D341Med (cell line): ENCODE data around the gene NRAS.

Source experiments
- DNase-seq: peaks from one replicate; pipeline ENCODE4 v3.0.0; 2012; ENCODE audit warnings: low spot score

NRAS gene

GRCh38 chr1:114676115-114676514 lies 40.5 kb downstream of the NRAS start:
- DNase-seq = no peak

DNA sequence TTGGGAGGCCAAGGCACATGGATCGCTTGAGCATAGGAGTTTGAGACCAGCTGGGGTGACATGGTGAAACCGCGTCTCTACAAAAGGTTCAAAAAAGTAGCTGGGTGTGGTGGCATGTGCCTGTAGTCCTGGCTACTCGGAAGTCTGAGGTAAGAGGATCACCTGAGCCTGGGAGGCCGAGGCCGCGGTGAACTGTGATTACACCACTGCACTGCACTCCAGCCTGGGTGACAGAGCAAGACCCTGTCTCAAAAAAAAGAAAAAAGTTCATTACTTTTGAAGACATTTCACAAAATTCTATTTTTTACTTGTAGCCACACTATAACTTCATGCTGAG lies 44.7 kb downstream of the NRAS start:
- DNase-seq = no peak

GRCh38 chr1:114671011-114671938 lies 45.3 kb downstream of the NRAS start:
- DNase-seq = no peak

DNA sequence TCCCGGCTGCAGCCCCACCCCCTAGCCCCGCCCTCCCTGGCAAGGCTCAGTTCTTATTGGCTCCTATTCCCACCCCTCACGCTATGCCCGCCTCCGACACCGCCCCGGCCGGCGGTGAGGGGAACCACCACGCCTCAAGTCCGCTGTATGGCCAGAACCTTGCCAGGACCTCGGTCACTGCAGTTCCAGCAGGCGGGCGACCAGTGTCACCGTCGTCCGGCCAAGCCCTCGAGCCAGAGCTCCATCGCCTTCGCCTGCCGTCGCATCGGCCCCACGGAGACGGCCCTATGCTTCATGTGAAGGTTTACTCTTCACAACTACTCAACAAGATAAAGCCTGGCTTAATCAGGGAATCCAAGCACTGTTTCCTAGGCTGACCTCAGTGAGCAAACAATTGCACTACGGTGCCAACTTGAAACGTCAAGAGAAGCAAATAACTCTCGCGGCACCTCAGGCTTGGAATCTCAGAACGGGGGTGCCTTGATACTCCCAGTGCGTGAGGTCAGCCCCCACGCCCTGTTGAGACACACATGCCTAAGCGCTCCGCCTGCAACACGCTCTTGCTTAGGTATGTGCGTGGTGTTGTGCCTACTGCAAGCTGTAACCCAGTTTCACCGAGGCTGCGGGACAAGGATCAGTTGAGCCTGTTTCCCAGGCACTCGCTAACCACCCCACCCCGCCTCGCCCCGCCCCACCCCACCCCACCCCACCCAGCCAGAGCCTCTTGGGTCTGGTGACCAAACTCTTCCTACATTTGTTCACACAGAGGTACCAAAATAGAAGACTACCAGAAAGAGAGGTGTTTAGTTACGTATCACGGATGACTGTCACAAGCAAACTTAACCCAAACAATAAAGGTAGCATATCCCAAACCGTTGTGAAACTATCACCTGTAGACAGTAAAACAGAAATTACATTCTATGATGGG lies 46.2 kb downstream of the NRAS start:
- peak; percentile 94 for DNase-seq

DNA sequence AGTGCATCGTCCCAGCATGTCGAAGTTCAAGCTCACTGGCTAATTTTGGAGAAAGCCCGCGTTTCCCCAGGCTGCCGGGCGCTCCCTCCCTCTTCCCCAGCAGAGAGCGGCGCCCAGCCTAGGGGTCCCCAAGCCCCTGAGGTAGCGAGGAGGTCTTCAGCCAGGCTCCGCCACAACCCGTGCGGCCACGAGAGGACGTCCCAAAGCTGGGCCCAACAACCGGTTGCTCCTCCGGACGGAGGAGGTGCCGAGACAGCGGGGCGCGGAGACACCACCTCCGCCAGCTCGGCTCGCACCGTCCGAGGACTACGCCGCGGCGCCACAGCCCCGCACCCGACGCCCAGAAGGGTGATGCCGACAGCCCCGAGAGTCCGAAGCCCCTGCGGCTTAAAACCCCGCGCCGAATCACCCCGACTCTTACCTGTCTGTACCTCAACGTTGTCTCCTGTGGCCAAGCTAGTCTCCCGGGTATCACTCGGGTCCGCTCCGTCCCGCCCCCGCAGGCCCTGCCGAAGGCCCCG lies 46.9 kb downstream of the NRAS start, which contains the start of gene DENND2C:
DENND2C (minus strand) TSS at position 488 of the 521 bp plus-strand sequence. CDS start 44,065 bp downstream, outside the sequence.
- DNase-seq = no peak

DNA sequence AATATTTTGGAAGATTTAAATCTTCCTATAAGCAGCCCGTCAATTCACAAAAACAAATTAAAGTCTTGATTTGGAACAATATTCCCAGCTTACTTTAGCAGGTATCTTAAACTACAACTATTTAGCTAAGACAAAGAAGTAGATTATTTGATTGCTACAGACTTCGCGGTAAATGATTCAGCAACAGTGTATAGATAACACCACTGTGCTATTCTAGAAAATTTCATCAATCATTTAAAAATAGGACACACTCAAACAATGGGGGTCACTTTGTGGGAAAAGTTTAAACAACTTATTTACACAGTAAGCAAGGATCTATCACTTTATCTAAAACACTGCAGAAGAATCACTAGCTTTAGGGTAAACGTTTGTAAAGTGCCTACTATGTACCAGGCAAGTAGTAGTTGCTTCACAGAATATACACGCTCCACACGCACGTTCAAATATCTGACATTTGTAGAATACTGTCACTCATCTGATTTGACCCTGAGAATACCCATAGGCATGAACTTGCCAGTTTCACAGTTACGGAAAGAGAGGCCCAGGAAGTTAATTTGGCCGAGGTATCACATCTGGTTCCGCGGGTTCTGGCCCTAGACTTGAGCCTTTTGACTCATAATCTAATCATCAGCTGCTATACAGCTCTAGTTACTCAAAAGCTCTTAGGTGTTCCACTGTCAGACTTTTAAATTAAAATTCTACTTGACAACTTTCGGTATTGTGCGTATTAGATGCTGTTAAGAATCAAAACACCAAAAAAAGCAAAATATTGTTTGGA lies 47.6 kb downstream of the NRAS start:
- no peak for DNase-seq

DNA sequence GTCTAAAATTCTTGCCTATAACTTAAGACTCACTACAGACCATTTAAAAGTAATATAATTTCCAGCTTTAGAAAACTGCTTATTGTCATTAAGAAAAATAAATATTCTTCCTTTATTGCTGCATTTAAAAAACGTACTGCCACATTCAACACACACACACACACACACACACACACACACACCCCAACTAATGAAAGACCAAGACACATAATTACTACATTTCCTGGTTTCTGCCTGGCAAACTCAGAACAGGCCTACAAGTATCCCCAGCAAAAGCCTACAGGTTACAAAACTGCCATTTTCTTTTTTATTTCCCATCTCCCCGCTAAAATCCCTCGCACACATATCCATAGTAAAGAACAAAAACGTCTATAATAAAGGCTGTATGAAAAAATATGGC lies 48.2 kb downstream of the NRAS start:
- DNase-seq = no peak

DNA sequence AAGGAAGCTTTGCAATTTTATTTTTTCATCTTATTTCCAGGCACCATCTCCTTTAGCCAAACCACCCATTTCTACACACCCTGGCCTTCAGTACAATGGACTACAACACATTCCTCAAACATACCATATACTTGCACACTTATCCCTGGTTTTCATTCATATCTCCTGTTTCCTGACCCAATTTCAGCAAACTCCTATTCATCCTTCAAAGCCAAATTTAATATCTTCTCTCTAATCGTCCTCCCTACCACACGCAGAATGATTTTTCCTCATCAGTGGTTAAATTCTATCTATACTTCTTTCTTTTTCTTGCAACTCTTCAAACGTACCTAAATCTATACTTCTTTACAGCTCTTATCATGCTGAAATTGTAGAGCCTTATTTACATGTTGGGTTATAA lies 49.6 kb downstream of the NRAS start:
- no peak for DNase-seq

- DNase-seq = no peak
Measured at GRCh38 chr1:114660238-114660637, 56.3 kb downstream of the NRAS start.
